H54 (cell line): Measurements from ENCODE around the gene OSBPL5.

Experiments
- DNase-seq: peaks from one replicate; pipeline ENCODE4 v3.0.0; 2011; ENCODE audit warnings: low spot score, mixed read lengths; ENCODE audit not compliant: insufficient read length
- FAIRE-seq: peaks from 3 replicates; lab custom pipeline; 2011; peaks lifted over from hg19 to GRCh38; lab: Jason Lieb, UNC
- POLR2A ChIP-seq: IDR thresholded peaks from 2 replicates; pipeline ENCODE4 v1.6.1; 2011; ENCODE audit warnings: low read depth, mild to moderate bottlenecking, low read length

Gene OSBPL5

GRCh38 chr11:3165152-3165705, at the start of gene OSBPL5:
TSS of gene OSBPL5 (minus strand) at chr11:3165310. CDS start at chr11:3129148, 36,162 bp downstream.
- peak; percentile 79 for TF ChIP-seq POLR2A
- DNase-seq (peak; percentile 79), FAIRE-seq (no peak)

- FAIRE-seq = no peak
- TF ChIP-seq POLR2A = no peak
- DNase-seq = no peak
These were observed 49.2 kb upstream of the OSBPL5 start for GRCh38 chr11:3214420-3214699.

GRCh38 chr11:3213659-3214419, 48.7 kb upstream of the OSBPL5 start:
- FAIRE-seq (no peak), DNase-seq (no peak)
- TF ChIP-seq POLR2A = no peak

- no peak for TF ChIP-seq POLR2A
- no peak for FAIRE-seq
- no peak for DNase-seq
These were observed 43.2 kb upstream of the OSBPL5 start for GRCh38 chr11:3208272-3208671.

- TF ChIP-seq POLR2A = no peak
- no peak for FAIRE-seq
These were observed 42.5 kb upstream of the OSBPL5 start for GRCh38 chr11:3207526-3208189.

GRCh38 chr11:3206922-3207204, 41.8 kb upstream of the OSBPL5 start:
- TF ChIP-seq POLR2A = no peak
- FAIRE-seq (no peak), DNase-seq (no peak)

More at GRCh38 chr11:3207526-3208189, 42.5 kb upstream of the OSBPL5 start:
- DNase-seq = no peak

GRCh38 chr11:3206156-3206921, 41.2 kb upstream of the OSBPL5 start:
- no peak for DNase-seq
- TF ChIP-seq POLR2A = no peak
- FAIRE-seq = no peak

- TF ChIP-seq POLR2A = no peak
- FAIRE-seq (no peak), DNase-seq (no peak)
These were observed 40.4 kb upstream of the OSBPL5 start for GRCh38 chr11:3205261-3206155.

- TF ChIP-seq POLR2A = no peak
- DNase-seq (no peak), FAIRE-seq (no peak)
These were observed 39.3 kb upstream of the OSBPL5 start for GRCh38 chr11:3204141-3205015.

- FAIRE-seq (no peak), DNase-seq (no peak)
- TF ChIP-seq POLR2A = no peak
These were observed 38.3 kb upstream of the OSBPL5 start for GRCh38 chr11:3203221-3204043.

- no peak for DNase-seq
- no peak for TF ChIP-seq POLR2A
- no peak for FAIRE-seq
These were observed 37.6 kb upstream of the OSBPL5 start for GRCh38 chr11:3202759-3203158.

- FAIRE-seq (no peak), DNase-seq (no peak)
- no peak for TF ChIP-seq POLR2A
These were observed 37.2 kb upstream of the OSBPL5 start for GRCh38 chr11:3202305-3202704.
